Raji (cell line): Measurements from ENCODE around the gene GPD2.

Experiments used
- POLR2A ChIP-seq: IDR thresholded peaks from 2 replicates; pipeline ENCODE4 v1.6.1; 2011; ENCODE audit warnings: low read depth, low read length, control low read depth; ENCODE audit not compliant: insufficient read depth

The GPD2 gene

GRCh38 chr2:156574112-156574511 lies 137.9 kb downstream of the GPD2 start:
- TF ChIP-seq POLR2A: no peak

DNA sequence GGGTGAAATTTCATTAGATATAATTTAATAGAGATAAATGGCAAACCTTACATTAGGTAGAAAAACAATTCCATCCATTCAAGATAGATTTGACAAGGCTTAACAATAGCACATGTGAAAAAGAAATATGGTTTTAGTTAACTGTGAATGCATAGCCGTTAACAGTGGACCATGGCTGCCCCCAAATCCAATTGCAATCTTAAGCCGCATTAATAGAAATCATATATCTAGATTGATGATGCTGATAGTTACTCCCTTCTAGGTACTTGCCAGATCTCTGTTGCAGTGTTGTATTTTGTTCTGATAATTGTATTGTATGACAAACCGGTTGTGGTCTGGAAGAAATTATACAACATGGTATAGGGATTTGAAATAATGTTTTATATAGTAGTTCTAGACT lies 139.8 kb downstream of the GPD2 start:
- no peak for TF ChIP-seq POLR2A

DNA sequence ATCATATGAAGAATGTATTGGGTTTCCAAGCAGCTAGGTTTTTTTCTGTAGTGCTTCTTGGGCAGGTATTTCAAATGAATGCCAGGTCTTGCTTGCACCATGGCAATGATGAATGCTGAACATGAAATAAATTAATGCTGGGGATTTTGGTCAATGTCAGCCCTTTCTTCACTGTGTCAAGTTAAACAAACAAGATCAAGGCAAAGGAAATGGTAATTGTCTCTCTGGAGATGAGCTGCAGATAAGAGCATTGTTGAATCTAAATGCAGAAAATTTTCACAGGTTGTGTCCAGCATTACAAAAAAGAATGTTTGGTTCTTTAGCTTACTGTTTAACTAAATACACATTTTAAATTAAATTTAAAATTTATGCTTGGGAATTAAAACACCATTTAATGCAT lies 144.3 kb downstream of the GPD2 start:
- TF ChIP-seq POLR2A: no peak

- TF ChIP-seq POLR2A: no peak
Measured at GRCh38 chr2:156581280-156581679, 145.1 kb downstream of the GPD2 start.

DNA sequence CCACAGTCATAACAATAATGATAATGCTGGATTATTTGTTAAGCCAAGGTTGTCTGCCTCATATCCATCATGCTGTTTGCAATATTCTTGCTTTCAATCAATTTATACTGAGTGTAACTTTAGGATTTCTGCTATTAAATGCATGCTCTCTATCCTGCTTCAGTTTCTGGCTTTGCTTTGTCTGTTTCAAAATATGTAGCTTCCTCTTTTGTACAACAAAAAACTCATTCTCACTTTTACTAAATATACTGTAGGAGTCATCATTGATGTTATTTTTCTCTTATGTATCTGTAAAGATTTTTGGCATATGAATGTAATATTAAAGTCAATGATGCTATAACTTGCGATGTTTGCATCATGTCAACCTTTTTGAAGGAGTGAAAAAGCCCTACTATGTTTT lies 149.3 kb downstream of the GPD2 start:
- no peak for TF ChIP-seq POLR2A

DNA sequence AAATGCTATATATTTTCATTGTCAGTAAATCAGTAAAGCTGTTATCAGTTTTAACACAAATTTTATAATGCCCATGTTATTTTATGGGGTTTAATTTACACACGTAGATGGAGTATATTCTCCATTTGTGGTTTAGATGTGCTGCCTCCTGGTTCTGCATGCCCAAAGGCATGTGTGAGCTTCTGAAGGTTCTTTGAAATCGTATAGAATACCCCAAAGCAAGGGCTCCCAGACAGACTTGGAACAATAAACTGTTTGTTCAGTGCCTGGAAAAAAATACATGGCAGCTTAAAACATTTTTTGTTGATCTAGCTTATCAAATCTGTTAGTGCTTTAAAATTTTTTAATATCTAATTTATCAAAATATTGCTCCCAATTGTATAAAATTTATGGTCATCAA lies 150.4 kb downstream of the GPD2 start:
- TF ChIP-seq POLR2A: no peak

DNA sequence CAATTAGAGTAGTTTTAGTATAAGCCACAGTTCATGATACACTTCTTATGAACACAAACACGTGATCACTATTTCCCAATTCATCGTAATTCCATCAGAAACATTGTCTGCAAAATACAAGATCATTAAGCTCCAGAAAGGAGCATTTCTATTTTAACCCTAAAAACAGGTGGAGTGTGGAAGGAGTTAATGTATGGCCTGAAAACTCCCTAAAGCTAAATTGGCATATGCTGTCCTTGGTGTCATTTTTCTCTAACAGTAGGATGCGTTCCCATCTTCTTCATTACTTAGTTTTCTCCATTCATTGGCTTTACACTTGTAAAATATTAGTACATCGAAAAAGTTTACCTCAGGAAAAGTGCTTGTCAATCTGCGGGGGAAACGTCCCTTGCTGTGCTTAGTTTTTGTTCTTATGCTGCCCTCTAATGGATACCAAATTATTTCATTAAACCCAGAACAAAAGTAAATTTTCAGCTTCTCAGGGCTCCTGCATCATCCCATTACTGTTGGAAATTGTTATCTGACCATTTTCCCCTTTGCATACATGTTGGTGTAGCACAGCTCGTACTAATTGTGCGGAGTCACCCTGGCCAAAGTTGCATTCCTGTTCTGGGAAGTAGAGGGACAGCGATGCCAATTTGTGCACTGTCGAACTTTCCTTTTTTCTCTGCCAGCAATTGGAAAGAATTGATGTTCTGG lies 153.4 kb downstream of the GPD2 start:
- TF ChIP-seq POLR2A: no peak

DNA sequence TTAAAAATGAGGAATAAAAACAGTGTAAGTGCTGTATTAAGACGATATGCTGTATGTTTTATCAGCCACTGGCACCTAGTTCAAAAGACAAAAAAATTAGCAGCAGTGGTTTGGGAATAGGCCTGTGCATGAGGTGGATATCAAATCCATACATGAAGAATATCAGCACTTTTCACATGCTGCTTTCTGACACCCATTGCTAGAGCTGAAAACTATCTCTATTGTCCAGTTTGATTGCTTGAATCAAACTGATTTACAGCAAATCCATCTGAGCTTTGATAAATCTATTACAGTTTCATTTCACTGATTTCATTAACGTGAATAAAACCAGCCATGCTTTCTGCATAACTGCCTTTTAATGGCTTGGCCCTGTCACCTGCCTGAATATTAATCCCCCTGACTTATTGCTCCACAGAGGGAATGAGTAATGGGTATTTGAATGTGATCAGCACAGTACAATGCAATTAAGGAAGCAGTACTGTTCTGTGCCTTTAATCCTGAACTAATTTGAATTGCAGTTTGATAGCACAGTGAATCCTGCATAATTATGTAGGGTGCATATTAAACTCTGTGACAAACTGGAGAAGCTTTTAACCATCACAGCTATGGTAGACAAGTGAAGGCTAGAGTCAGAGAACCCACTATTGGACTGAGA lies 154.0 kb downstream of the GPD2 start:
- TF ChIP-seq POLR2A: no peak

DNA sequence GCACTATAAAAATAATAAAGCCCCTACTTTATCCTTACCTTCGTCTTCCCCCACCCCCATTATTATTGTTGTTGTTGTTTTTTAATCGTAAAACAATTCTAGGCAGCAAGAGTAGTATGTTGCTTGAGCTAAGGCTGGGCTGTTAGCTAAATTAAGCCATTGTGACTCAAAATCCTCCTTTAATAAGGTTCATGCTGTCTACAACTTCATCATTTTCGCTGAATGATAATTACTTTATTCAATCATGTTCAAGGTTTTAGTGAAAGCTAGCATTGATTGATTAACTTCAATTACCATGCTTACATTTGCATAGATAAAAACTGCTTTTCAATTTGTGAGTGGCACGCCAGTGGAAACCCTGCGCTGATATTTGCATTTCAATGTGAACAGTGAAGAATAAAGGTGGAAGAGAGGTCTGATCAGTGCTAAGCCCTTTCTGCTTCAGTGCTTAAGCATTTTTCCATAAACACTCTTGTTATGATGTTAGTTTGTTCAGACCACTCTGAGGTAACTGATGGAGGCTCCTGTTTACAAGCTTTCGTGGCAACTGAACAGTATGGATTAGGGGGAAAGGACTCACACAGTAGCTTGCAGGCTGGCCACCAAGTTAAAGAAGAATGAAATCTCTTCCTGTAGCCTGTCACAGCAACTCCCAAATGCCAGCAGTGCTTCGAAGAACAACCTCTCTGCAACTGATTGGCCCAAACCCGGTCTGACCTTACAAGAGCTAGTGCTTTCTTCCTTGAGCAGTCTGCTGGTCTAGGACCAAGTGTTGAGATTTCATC lies 156.8 kb downstream of the GPD2 start:
- no peak for TF ChIP-seq POLR2A

- no peak for TF ChIP-seq POLR2A
Measured at GRCh38 chr2:156593594-156593921, 157.4 kb downstream of the GPD2 start.

DNA sequence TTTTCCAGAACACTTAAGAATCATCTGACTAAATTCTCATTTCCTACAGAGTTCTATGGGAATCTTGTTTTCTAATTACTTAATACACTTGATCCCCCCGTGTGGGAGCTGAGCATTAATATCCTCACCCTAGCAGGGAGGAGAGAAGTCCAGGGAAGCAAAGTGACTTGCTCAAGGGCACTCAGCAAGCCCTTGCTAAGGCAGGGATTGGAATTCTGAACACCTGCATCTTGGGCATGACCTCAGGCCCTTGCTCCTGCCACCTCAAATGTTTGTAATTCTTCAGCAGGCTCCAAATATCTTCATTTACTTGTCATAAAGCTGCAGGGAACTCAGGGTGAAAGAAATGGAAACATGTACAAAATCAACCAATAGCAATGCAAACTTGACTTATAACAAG lies 162.4 kb downstream of the GPD2 start:
- no peak for TF ChIP-seq POLR2A

GRCh38 chr2:156600196-156600595 lies 164.0 kb downstream of the GPD2 start:
- TF ChIP-seq POLR2A: no peak

DNA sequence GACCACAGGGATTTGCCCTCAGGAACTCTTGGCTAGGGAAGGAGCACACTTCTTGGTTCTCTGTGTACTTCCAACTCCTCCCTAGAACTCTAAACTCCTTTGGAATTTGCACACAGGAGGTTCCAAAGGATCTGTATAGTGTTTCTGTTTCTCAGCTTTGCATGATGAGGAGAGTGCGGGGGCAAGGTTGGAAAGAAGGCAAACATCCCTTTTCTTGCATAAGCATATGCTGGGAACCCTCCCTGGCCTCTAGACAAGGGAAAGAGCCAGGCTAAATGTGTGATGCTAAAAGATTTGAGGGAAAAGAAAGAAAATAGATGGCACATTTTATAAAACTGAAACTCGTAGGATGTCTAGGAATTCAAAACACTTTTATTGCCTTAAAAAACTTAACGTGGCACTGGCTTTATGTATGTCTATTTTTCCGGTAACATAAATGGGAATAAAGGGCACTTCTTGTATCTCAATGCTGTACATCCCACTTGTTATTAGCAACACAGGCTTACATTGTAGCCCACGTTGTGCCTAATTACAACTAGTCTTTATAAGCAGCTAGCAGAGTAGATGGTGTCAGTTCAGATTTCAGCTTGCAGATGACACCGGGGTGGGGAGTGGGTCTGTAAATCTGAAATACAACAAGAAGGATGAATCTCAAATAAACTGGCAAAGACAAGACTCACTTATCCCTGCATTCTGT lies 165.8 kb downstream of the GPD2 start:
- no peak for TF ChIP-seq POLR2A

DNA sequence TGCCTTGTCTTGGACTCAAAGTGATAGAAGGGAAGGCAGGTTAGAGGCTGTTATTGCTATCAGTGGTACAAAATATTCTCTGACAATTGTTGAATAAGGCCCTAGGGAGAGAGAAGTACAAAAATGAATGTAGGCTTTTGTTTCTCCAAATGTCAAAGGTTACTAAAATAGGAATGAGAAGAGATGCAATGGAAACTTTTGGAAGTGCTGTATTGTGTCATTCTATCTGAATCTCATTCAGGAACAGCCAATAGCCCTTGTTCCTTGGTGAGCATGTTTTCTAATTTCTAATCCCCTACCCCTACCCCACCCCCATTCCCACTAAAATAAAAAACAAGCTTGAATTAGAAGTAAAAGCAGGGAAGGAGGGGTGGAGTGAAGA lies 166.4 kb downstream of the GPD2 start:
- TF ChIP-seq POLR2A: no peak

GRCh38 chr2:156615836-156616322 lies 179.7 kb downstream of the GPD2 start:
- no peak for TF ChIP-seq POLR2A
